ENCODE results near the gene TLE4.

DNA sequence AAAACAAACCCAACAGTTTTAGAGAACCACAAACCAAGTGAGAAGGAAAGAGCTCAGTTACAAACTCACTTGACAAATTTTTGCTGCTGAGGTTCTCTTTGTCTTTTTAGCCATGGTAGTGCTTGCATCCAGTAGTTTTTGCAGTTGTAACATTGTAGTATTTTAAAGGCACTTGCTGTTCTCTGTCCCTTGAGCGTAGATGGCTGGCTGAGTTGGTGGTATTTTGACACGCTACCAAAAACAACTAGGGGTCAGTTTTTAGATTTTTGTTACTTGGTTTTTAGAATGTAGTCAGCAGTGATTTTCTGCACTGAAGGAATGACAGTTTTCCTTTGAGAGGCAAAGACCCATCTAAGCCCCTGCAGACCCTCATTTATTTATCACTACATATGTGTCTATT is 58.0 kb downstream of the TLE4 start:
- no peak for TF ChIP-seq EZH2 (IDR thresholded peaks at IDR 0.05; ENCODE audit: low read length, missing control alignments)
- TF ChIP-seq, protein P1, sequence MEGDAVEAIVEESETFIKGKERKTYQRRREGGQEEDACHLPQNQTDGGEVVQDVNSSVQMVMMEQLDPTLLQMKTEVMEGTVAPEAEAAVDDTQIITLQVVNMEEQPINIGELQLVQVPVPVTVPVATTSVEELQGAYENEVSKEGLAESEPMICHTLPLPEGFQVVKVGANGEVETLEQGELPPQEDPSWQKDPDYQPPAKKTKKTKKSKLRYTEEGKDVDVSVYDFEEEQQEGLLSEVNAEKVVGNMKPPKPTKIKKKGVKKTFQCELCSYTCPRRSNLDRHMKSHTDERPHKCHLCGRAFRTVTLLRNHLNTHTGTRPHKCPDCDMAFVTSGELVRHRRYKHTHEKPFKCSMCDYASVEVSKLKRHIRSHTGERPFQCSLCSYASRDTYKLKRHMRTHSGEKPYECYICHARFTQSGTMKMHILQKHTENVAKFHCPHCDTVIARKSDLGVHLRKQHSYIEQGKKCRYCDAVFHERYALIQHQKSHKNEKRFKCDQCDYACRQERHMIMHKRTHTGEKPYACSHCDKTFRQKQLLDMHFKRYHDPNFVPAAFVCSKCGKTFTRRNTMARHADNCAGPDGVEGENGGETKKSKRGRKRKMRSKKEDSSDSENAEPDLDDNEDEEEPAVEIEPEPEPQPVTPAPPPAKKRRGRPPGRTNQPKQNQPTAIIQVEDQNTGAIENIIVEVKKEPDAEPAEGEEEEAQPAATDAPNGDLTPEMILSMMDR (conservative IDR thresholded peaks at IDR 0.05 in 1 of 2, IDR thresholded peaks at IDR 0.05 in 1 of 2; ENCODE audit: low read depth in 1 of 2, low read length in 2 of 2), result no peak
